HG03571 (cell line): ENCODE data around the gene PHEX.

Experiments
- ATAC-seq: cut with Tn5 transposase; IDR thresholded peaks from one replicate; pipeline ENCODE4 v1.9.1; 2021; ENCODE audit not compliant: unreplicated experiment

PHEX gene

DNA sequence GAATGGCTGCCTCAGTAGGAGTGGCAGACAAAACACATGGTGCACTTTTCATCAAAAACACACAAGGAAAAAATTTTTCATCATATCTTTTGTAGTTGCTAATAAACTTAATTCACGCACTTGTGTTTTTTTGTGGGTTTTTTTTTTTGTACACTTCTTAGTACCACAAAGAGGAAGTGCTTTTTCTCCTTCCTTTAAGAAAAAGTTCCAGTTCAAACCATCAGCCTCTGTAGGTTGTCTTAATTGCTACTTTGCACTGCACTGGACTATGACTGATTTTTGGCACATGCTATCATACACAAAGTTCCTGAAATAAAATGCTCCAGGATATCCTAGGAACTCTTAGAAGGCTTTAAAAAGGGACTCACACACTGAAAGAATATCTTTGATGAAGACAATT is at the start of gene PHEX:
Gene PHEX, plus strand, starts transcription at position 242 of the 400 bp plus-strand sequence. CDS start 681 bp downstream, outside the sequence.
- ATAC-seq, result no peak

- ATAC-seq, result peak; percentile 92
These were observed 46.8 kb upstream of the PHEX start for GRCh38 chrX:21985332-21985777.

DNA sequence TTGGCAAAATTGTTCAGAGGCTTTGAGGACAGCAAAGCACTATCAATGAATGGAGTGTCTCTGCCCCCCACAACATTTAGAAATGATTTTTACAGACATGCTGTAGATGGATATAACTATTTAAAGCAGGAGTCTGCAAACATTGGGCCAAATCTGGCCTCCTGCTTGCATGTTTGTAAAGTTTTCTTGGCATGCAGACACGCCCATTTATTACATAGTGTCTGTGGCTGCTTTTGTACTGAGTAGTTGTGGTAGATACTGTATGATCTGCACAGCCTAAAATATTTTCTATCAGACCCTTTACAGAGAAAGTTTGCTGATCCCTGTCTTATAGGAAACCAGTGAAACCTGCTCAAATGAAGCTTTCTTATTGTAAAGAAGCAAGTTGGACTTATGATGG is 45.5 kb upstream of the PHEX start:
- no peak for ATAC-seq

GRCh38 chrX:21989384-21989783 is 42.7 kb upstream of the PHEX start:
- ATAC-seq, result no peak

GRCh38 chrX:21990832-21991231 is 41.3 kb upstream of the PHEX start:
- ATAC-seq, result no peak

- no peak for ATAC-seq
These were observed 40.6 kb upstream of the PHEX start for GRCh38 chrX:21991504-21991903.

DNA sequence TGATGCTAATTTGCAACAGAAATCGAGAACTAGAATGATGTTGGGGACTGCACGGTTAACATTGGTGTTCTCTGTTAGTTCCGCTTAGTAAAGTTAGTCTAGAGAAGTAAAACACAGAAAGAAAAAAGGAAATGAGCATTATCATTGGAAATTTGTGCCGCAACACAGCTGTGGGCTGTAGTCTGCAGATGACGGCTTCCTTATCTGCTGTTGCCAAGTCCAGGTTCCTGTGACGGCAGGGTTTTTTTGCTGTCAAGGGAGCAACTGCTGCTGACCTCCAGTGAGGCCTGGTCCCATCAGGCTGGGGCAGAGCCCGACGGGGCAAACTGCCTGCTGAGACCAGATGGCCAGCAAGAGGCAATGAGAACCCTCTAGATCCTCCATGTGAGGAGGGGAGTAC is 38.9 kb upstream of the PHEX start:
- peak; percentile 75 for ATAC-seq

GRCh38 chrX:21996872-21997455 is 35.2 kb upstream of the PHEX start:
- no peak for ATAC-seq

DNA sequence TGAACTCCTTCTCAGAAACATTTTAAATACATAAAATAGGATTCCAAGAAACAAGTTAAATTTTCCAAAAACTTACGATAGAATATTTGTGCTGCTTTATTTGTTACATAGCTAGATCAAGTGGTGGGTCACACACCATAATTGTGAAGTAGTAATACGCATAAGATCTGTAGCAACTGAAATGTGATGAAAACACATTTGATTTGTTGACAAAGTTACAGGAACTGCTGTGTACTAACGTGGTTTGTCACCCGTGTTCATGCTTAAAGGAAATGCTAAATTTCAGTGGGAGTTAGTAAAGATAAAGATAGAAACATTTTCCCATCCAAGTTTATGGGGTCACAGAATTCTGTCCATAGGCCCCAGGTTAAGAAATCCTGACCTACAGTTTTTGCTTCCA is 34.1 kb upstream of the PHEX start:
- ATAC-seq, result no peak

- ATAC-seq, result no peak
These were observed 27.3 kb upstream of the PHEX start for GRCh38 chrX:22004866-22005265.

- no peak for ATAC-seq
These were observed 20.1 kb upstream of the PHEX start for GRCh38 chrX:22012051-22012450.

DNA sequence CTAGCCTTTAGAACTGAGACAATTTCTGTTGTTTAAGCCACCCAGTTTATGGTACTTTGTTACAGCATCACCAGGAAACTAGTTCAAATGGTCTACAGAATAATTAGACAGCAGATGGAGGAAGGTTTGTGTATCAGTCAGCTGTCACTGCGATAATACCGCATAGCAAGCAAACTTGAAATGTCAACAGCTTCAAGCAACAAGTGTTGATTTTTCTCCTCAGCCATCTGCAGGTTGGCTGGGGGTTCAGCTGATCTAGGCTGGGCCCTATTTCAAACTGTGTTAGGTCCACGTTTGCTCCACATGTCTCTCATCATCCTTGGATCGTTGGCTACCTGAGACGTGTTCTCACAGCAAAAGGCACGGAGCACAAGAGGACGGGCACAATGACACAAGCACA is 19.2 kb upstream of the PHEX start:
- ATAC-seq, result no peak

DNA sequence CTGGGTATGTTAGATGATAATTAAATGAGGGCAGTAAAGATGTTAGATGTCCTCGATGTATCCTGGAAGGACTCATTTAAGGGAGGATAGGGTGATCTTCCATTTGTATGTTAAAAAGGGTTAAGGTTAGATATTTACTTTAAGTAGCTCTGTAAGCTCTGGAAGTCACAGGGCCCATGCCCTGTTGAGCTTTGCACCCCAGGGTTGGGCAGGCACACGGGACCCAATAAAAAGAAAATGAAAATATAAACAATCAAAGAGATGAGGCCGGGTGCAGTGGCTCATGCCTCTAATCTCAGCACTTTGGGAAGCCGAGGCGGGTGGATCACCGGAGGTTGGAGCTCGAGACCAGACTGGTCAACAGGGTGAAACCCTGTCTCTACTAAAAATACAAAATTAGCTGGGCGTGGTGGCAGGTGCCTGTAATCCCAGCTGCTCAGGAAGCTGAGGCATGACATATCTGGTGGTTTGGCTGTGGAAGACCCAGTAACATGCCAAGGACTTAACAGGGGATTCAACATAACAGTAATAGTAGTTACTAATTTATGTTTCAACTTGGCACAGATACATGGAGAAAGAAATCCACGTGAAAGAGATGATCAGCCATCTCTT is 16.9 kb upstream of the PHEX start:
- ATAC-seq, result no peak

DNA sequence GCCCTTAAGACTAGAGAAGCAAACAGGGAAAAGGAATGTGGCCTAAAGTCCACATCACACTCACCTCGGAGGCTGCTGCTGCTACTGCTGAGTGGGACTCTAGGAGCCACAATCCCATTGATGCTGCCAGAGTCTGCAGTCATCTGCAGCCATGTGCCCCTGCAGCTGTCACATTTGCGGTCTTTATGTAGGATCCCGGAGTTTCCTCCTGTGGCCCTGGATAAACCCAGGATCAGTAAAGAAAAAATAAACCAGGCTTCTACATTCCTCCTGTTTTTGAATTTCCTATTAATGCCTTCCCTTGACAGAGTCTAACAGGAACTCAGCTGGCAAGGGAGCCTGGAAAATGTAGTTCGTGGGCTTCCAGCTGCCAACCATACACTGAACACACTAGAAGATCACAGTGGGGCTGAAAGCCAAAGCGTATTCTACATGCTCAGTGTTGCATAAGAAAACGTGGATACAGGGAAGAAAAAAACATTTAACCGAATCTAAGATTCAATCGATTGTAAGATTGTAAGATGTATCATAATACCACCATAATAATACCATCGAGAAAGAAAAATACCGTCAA is 10.3 kb upstream of the PHEX start:
- no peak for ATAC-seq

- no peak for ATAC-seq
These were observed 7.5 kb upstream of the PHEX start for GRCh38 chrX:22024577-22024976.

GRCh38 chrX:22025751-22026150 is 6.4 kb upstream of the PHEX start:
- ATAC-seq, result no peak

GRCh38 chrX:22026731-22027130 is 5.4 kb upstream of the PHEX start:
- no peak for ATAC-seq

GRCh38 chrX:22032506-22032905 is 381 bp downstream of the PHEX start:
- ATAC-seq, result no peak

GRCh38 chrX:22033818-22034217 is 1.7 kb downstream of the PHEX start:
- no peak for ATAC-seq

DNA sequence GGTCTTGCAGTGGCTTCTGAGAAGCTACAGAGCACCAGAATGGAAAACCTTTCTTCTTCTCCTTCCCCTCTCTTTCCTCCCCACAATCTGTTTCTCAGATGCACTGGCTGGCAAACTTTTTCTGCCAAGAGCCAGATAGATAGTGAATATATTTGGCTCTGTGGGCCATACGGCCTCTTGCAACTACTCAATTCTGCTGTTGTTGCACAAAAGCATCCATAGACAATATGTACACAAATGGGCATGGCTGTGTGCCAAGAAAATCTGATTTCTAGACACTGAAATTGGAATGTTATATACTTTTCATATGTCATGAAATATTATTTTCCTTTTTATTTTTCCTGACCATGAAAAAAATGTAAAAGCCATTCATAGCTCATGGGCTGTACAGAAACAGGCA is 3.1 kb downstream of the PHEX start:
- no peak for ATAC-seq

- no peak for ATAC-seq
These were observed 5.1 kb downstream of the PHEX start for GRCh38 chrX:22037225-22037624.

DNA sequence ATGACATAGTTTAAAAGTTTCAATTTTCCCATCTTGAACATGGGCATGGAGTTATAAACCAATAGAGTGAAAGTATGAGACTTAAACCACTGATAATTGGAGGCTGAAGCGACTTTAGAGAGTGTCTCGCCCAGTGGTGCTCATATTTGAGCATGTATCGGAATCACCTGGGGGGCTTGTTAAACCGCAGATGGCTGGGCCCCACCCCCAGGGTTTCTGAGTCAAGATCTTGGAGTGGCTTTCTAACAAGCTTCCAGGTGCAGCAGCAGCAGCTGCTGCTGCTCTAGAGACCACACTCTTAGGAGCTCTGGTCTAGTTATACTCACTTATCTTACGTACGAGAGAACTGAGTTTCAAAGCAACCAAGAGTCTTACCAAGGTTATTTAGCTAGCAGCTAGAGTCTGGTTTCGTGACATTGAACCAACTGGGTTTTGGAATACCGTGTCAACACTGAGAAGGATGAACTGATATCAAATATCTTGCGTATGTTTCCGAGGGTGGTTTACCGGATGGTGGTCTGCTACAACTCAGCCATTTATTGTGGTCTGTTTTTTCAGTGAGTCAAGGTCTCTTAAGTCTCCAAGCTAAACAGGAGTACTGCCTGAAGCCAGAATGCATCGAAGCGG is 5.9 kb downstream of the PHEX start:
- no peak for ATAC-seq
